Measurements from ENCODE around the gene NDUFAB1. TPM values are rescaled to one million over a fixed set of nuclear protein-coding genes. Genes with fewer than 3 reads are reported as not detected.

Gene NDUFAB1
- total and polyA plus RNA-seq, 12 donors = 67.6 to 306 (median 126) TPM

DNA sequence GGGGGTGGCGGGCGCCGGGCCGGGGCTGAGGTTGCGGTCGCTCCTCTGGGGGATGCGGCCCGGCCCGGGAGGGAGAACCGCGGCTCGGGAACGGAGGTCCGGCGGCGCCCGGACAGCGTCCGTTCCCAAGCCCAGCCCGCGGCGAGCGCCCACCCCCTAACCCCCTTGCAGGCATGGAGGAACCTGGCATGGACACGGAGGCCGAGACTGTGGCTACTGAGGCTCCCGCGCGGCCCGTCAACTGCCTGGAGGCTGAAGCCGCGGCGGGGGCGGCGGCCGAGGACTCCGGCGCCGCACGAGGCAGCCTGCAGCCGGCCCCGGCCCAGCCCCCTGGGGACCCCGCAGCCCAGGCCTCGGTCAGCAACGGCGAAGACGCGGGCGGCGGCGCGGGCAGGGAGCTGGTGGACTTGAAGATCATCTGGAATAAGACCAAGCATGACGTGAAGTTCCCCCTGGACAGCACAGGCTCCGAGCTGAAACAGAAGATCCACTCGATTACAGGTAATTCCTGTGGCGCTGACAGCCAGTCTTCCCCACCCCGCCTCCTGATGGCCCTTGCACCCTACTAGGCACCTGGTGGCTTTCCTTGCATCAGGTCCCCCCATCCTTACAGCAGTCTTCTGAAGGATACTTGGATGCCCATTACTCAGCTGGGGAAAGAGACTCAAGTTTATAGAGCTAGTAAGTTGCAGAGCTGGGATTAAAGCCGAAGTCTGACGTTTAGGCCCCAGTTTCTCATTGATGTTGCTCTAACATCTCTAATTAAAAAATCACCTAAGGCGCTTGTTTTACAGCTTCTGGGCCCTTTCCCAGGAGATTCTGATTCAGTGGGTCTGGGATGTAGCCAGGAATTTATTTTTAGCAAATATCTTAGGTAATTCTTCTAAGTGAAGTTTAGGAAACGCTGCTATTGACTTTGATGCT, 38.1 kb downstream of the NDUFAB1 start:
- TF ChIP-seq POLR2A (IDR thresholded peaks at IDR 0.05) = peak in 1 of 2 donors; percentile 21
- no peak for TF ChIP-seq CTCF (IDR thresholded peaks at IDR 0.05)
- intact Hi-C loops (cut with DNase I) = loop anchor here in 1 of 2 donors (10.0 kb wide), 1 partner anchor 53 kb away; no protein-coding TSS in a partner anchor
- Histone ChIP-seq H3K27ac (peak overlapping the region; percentile 65 to 95 (median 85)), H3K36me3 (replicated peaks in 1 of 2) (peaks cover 0 to 38% of the 10 kb centered on the region in 2 donors), H3K4me1 (replicated peaks in 1 of 2) (peaks cover 9 to 32% of the 10 kb centered on the region in 2 donors), H3K4me3 (peak overlapping the region; percentile 25 to 83 (median 73)), H3K9me3 (replicated peaks in 1 of 3) (no peaks in the 10 kb centered on the region), H3K27me3 (no peaks in the 10 kb centered on the region)
- WGBS, 4 donors = 1 to 9% (median 4%) methylated on average over 3 to 60 of the region's 60 CpGs
- peak in 5 of 7 donors; percentile 38 to 72 (median 52) for DNase-seq

- TF ChIP-seq POLR2A (IDR thresholded peaks at IDR 0.05) (peak in 1 of 2 donors; percentile 63), CTCF (IDR thresholded peaks at IDR 0.05) (peak; percentile 90 to 98 (median 96))
- Histone ChIP-seq H3K9me3 (replicated peaks in 1 of 3) (no peaks in the 10 kb centered on the region), H3K4me3 (peak within 1 kb of the TSS; percentile 70 to 83 (median 76)), H3K36me3 (replicated peaks in 1 of 2) (peaks cover 0 to 36% of the 10 kb centered on the region in 2 donors), H3K27me3 (no peaks in the 10 kb centered on the region), H3K4me1 (replicated peaks in 1 of 2) (peaks cover 9 to 32% of the 10 kb centered on the region in 2 donors), H3K27ac (peak within 1 kb of the TSS; percentile 65 to 95 (median 85))
- 2 to 11% (median 3%) methylated on average over 8 to 65 of the region's 65 CpGs for WGBS, 4 donors
- intact Hi-C loops (cut with DNase I) = loop anchor here in 1 of 2 donors (10.0 kb wide), 1 partner anchor 52 kb away; no protein-coding TSS in a partner anchor
- DNase-seq = peak; percentile 99
These were observed 39.0 kb downstream of the NDUFAB1 start, which contains the start of the genes EARS2 and UBFD1 for GRCh38 chr16:23556881-23557778. Gene EARS2, minus strand, starts transcription at chr16:23557350. Its CDS starts 7 bp downstream, at chr16:23557343. Gene UBFD1, plus strand, starts transcription at chr16:23557727. Its CDS starts 16 bp downstream, at chr16:23557743.

GRCh38 chr16:23554536-23554935, 41.6 kb downstream of the NDUFAB1 start:
- Histone ChIP-seq H3K27ac (no peak overlapping the region), H3K9me3 (replicated peaks in 1 of 3) (no peaks in the 10 kb centered on the region), H3K4me3 (no peak overlapping the region), H3K27me3 (no peaks in the 10 kb centered on the region), H3K4me1 (replicated peaks in 1 of 2) (peaks cover 9 to 28% of the 10 kb centered on the region in 2 donors), H3K36me3 (replicated peaks in 1 of 2) (peaks cover 0 to 38% of the 10 kb centered on the region in 2 donors)
- no peak for DNase-seq
- intact Hi-C loops (cut with DNase I) = loop anchor here in 1 of 2 donors (10.0 kb wide), 1 partner anchor 50 kb away; no protein-coding TSS in a partner anchor
- 38 to 71% (median 47%) methylated on average over 3 of the region's 3 CpGs for WGBS, 4 donors
- TF ChIP-seq CTCF (IDR thresholded peaks at IDR 0.05) (no peak), POLR2A (IDR thresholded peaks at IDR 0.05) (no peak)

Data from adrenal gland (tissue), 12 donors.